SK-N-SH (cell line): ENCODE results near the gene POLQ. TPM values are rescaled to one million over a fixed set of nuclear protein-coding genes. Genes with fewer than 3 reads are reported as not detected.

Source experiments
- CTCF ChIA-PET: fragments of 300-600, 350-600 bp; formaldehyde crosslinking; extraction: SDS; loops from one replicate; lab custom pipeline; 2021; lab: Yijun Ruan, JAX
- POLR2A ChIA-PET: fragments of 350-600 bp; sonication (Branson Sonifier 250); formaldehyde crosslinking; extraction: SDS; loops from one replicate; lab custom pipeline; 2020; ENCODE audit warnings: antibody characterized with exemption, inconsistent platforms; lab: Yijun Ruan, JAX
- DNase-seq: peaks from one replicate; pipeline ENCODE4 v3.0.0; 2012
- H2AFZ ChIP-seq: fragments of 200-600 bp; sonication (generic); 2 replicates; pipeline ENCODE4 v1.8.1; 2016; ENCODE audit warnings: antibody characterized with exemption, mild to moderate bottlenecking, low read depth
- H3F3A ChIP-seq: fragments of 200-600 bp; sonication (generic); replicated peaks from 2 replicates; pipeline ENCODE3; 2016; ENCODE audit warnings: antibody characterized with exemption, mild to moderate bottlenecking; ENCODE audit not compliant: insufficient read depth
- H3K27ac ChIP-seq, 2 experiments: fragments of 200-500 bp in 1 of 2; fragments of 200-600 bp in 1 of 2; sonication (Bioruptor generic) in 1 of 2; sonication (generic), shearing (Covaris generic) in 1 of 2; 2 replicates each; pipeline versions ENCODE4 v1.5.1 to v1.6.1; 2014 to 2016; ENCODE audit warnings: low read depth in 2 of 2, inconsistent platforms in 1 of 2, low read length in 1 of 2, mild to moderate bottlenecking in 1 of 2, mixed read lengths in 1 of 2
- H3K27me3 ChIP-seq: fragments of 200-600 bp; sonication (generic), shearing (Covaris generic); 2 replicates; pipeline ENCODE4 v1.6.1; 2016; ENCODE audit warnings: mixed run types; ENCODE audit not compliant: insufficient read depth
- H3K36me3 ChIP-seq, 2 experiments: fragments of 200-500 bp in 1 of 2; fragments of 200-600 bp in 1 of 2; sonication (Bioruptor generic) in 1 of 2; sonication (generic) in 1 of 2; replicated peaks in 1 of 2; 2 replicates each; pipeline versions ENCODE3 to v1.5.1; 2014 to 2016; ENCODE audit warnings: low read length in 1 of 2, mild to moderate bottlenecking in 1 of 2; ENCODE audit not compliant: insufficient read depth in 2 of 2, control insufficient read depth in 1 of 2
- H3K4me1 ChIP-seq, 2 experiments: fragments of 200-500 bp in 1 of 2; fragments of 200-600 bp in 1 of 2; sonication (Bioruptor generic) in 1 of 2; sonication (generic), shearing (Covaris generic) in 1 of 2; 2 replicates each; pipeline versions ENCODE4 v1.5.1 to v1.6.1; 2014 to 2016; ENCODE audit warnings: low read depth in 1 of 2, low read length in 1 of 2, mixed run types in 1 of 2; ENCODE audit not compliant: insufficient read depth in 2 of 2, control insufficient read depth in 1 of 2
- H3K4me2 ChIP-seq: fragments of 200-600 bp; sonication (generic), shearing (Covaris generic); 2 replicates; pipeline ENCODE4 v1.6.1; 2017; ENCODE audit warnings: mixed run types
- H3K4me3 ChIP-seq, 2 experiments: fragments of 200-500 bp in 1 of 2; fragments of 200-600 bp in 1 of 2; sonication (Bioruptor generic) in 1 of 2; sonication (generic), shearing (Covaris generic) in 1 of 2; 2 replicates each; pipeline versions ENCODE4 v1.5.1 to v1.8.1; 2014 to 2016; ENCODE audit warnings: low read depth in 2 of 2, inconsistent platforms in 1 of 2, low read length in 1 of 2, mild to moderate bottlenecking in 1 of 2, mixed read lengths in 1 of 2, moderate library complexity in 1 of 2
- H3K79me2 ChIP-seq: fragments of 200-600 bp; sonication (generic); 2 replicates; pipeline ENCODE4 v1.8.1; 2017; ENCODE audit warnings: mild to moderate bottlenecking; ENCODE audit not compliant: insufficient read depth
- H3K9ac ChIP-seq: fragments of 200-600 bp; sonication (generic); 2 replicates; pipeline ENCODE4 v1.6.1; 2017; ENCODE audit warnings: mixed run types
- H3K9me2 ChIP-seq: fragments of 200-600 bp; sonication (generic); 2 replicates; pipeline ENCODE4 v1.6.1; 2017; ENCODE audit warnings: mixed run types
- H3K9me3 ChIP-seq: fragments of 200-600 bp; sonication (generic); 2 replicates; pipeline ENCODE4 v1.6.1; 2017; ENCODE audit warnings: mixed run types, mild to moderate bottlenecking, moderate library complexity
- H4K20me1 ChIP-seq: fragments of 200-600 bp; sonication (generic); 2 replicates; pipeline ENCODE4 v1.6.1; 2017; ENCODE audit warnings: mild to moderate bottlenecking, mixed run types; ENCODE audit not compliant: insufficient read depth
- EP300 ChIP-seq, 2 experiments: IDR thresholded peaks; 2 replicates each; pipeline versions ENCODE4 v1.4.0 to v1.6.1; 2012; ENCODE audit warnings: borderline replicate concordance in 1 of 2, low read depth in 1 of 2, low read length in 1 of 2
- EZH2phosphoT487 ChIP-seq: fragments of 200-600 bp; sonication (generic); IDR thresholded peaks from 2 replicates; pipeline ENCODE4 v1.6.1; 2017; ENCODE audit warnings: low read depth, mixed run types, mild to moderate bottlenecking, antibody characterized with exemption, moderate library complexity, borderline replicate concordance
- FOXM1 ChIP-seq: IDR thresholded peaks from 2 replicates; pipeline ENCODE4 v1.4.0; 2012; ENCODE audit warnings: low read depth, mild to moderate bottlenecking
- IRF3 ChIP-seq: fragments of 150-350 bp; IDR thresholded peaks from 2 replicates; pipeline ENCODE4 v1.6.1; 2016; ENCODE audit warnings: mild to moderate bottlenecking, low read depth, low read length
- JUND ChIP-seq: IDR thresholded peaks from 2 replicates; pipeline ENCODE4 v1.4.0; 2012
- MAX ChIP-seq: IDR thresholded peaks from 2 replicates; pipeline ENCODE4 v1.4.0; 2012; ENCODE audit warnings: low read depth
- NFIC ChIP-seq: IDR thresholded peaks from 2 replicates; pipeline ENCODE4 v1.4.0; 2012; ENCODE audit warnings: borderline replicate concordance
- PBX3 ChIP-seq: IDR thresholded peaks from 2 replicates; pipeline ENCODE4; 2012
- RCOR1 ChIP-seq: fragments of 150-350 bp; IDR thresholded peaks from 2 replicates; pipeline ENCODE4 v1.6.1; 2017; ENCODE audit warnings: antibody characterized with exemption, low read length
- REST ChIP-seq: IDR thresholded peaks from 2 replicates; pipeline ENCODE4 v1.6.1; 2012; ENCODE audit warnings: mild to moderate bottlenecking, low read depth, low read length, moderate library complexity
- SIN3A ChIP-seq: IDR thresholded peaks from 2 replicates; pipeline ENCODE4 v1.6.1; 2012; ENCODE audit warnings: low read depth, mild to moderate bottlenecking, low read length, moderate library complexity, borderline replicate concordance
- TCF12 ChIP-seq: IDR thresholded peaks from 2 replicates; pipeline ENCODE4 v1.4.0; 2012
- USF2 ChIP-seq: fragments of 150-350 bp; IDR thresholded peaks from 2 replicates; pipeline ENCODE4 v1.6.1; 2017; ENCODE audit warnings: antibody characterized with exemption, low read length, low read depth, borderline replicate concordance
- YY1 ChIP-seq: IDR thresholded peaks from 2 replicates; pipeline ENCODE4 v1.4.0; 2012; ENCODE audit warnings: low read depth, mild to moderate bottlenecking
- WGBS: methylation state at CpG from one replicate; pipeline ENCODE4 v1.1.6; 2017; ENCODE audit warnings: low lambda C conversion rate; 5-methylcytosine and 5-hydroxymethylcytosine counted together
- polyA plus RNA-seq, 3 experiments: library from polyadenylated mRNA; depleted of rRNA; stranded (reverse); fragments of >200 nt; gene quantifications; 2 replicates each; pipeline ENCODE4 v1.2.3, GENCODE V29; 2012

The POLQ gene
- polyA plus RNA-seq, 1 of the 3 experiments (the other 2 are of a cell fraction): 1.4 TPM

- TF ChIP-seq PBX3: no peak
- no peak for TF ChIP-seq EP300 (IDR thresholded peaks at IDR 0.05; ENCODE audit: borderline replicate concordance in 1 of 2, low read depth in 1 of 2, low read length in 1 of 2)
- TF ChIP-seq REST: no peak
Measured at GRCh38 chr3:121515862-121516261, 29.9 kb downstream of the POLQ start (continued).

- H3K9me3 ChIP-seq: no peaks in the 10 kb centered on the region
- H4K20me1 ChIP-seq: no peaks in the 10 kb centered on the region
- H2AFZ ChIP-seq: no peak overlapping the region
- H3K27ac ChIP-seq: no peak overlapping the region
- no peak for TF ChIP-seq FOXM1
- TF ChIP-seq USF2: no peak
- no peak for TF ChIP-seq RCOR1
- no peak for TF ChIP-seq SIN3A
- no peak for TF ChIP-seq IRF3
- TF ChIP-seq NFIC: no peak
- TF ChIP-seq MAX: no peak
- no peak for TF ChIP-seq REST
- no peak for TF ChIP-seq YY1
- TF ChIP-seq EZH2phosphoT487: no peak
- no peak for TF ChIP-seq JUND
- TF ChIP-seq TCF12: no peak
- TF ChIP-seq, all 33 proteins: peak for 0
- WGBS: 80% methylated on average over 1 of the region's 2 CpGs
- Histone ChIP-seq H3K9ac (no peak overlapping the region), H3K4me1 (no peaks in the 10 kb centered on the region), H3K79me2 (peaks cover 17% of the 10 kb centered on the region; the same call in 1 of the 2 replicates), H3K36me3 (peaks cover 12 to 14% of the 10 kb centered on the region in 2 experiments), H3K4me3 (no peak overlapping the region), H3K9me2 (no peaks in the 10 kb centered on the region), H3K4me2 (no peak overlapping the region), H3F3A (no peaks in the 10 kb centered on the region), H3K27me3 (no peaks in the 10 kb centered on the region)
- ChIA-PET POLR2A (no interaction called here), CTCF (no interaction called here)
- no peak for DNase-seq
Measured at GRCh38 chr3:121515313-121515712, 30.5 kb downstream of the POLQ start.
